Measurements from ENCODE around the gene GRIA3.
"Not testable (repeated sequence)": the region's sequence is repeated elsewhere in the genome, so short reads cannot be mapped to it uniquely, and the experiment has no call there.

GRIA3 gene

DNA sequence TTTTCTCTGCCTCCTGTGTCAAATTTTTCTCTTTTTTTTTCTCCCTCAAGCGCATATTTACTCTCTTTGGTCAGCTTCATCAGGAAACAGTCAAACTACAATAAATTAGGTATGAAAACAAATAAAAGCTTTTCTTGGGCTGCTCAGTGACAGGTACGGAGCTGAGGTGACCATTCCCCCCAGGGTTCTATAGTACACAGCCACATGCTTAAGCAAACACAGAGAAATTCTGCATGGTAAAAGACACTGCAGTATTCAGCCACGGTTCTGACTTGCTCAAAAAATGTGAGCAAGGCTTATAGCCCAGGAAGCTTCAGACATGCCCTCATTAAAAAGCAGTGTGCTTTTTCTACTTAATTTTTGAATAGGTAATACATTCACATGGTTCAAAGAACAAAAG is 138.5 kb downstream of the GRIA3 start:
- TF ChIP-seq GATA1 (IDR thresholded peaks at IDR 0.05; ENCODE audit: low read depth, low read length) (no peak), POLR2A (IDR thresholded peaks at IDR 0.05; ENCODE audit: low read length) (no peak)
- DNase-seq: no peak

DNA sequence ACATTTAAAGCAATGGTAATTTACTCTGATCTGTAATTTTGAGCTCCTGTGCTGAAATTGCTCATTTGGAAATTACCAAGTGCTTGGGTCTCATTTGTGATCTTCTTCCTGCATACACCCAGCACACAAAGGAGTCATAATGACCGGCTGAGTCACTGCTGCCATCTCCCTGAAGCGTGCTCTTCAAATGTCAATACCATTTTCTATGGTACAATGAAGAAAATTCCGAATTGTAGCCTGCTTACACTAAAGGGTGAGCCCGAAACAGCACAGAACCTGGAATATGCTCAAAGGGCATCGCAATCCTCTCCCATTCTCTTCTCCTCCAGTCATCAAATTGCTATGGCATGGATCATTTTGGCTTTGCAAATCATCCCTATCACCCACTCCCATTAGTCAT is 140.5 kb downstream of the GRIA3 start:
- no peak for DNase-seq
- TF ChIP-seq POLR2A (IDR thresholded peaks at IDR 0.05; ENCODE audit: low read length) (no peak), GATA1 (IDR thresholded peaks at IDR 0.05; ENCODE audit: low read depth, low read length) (no peak)

DNA sequence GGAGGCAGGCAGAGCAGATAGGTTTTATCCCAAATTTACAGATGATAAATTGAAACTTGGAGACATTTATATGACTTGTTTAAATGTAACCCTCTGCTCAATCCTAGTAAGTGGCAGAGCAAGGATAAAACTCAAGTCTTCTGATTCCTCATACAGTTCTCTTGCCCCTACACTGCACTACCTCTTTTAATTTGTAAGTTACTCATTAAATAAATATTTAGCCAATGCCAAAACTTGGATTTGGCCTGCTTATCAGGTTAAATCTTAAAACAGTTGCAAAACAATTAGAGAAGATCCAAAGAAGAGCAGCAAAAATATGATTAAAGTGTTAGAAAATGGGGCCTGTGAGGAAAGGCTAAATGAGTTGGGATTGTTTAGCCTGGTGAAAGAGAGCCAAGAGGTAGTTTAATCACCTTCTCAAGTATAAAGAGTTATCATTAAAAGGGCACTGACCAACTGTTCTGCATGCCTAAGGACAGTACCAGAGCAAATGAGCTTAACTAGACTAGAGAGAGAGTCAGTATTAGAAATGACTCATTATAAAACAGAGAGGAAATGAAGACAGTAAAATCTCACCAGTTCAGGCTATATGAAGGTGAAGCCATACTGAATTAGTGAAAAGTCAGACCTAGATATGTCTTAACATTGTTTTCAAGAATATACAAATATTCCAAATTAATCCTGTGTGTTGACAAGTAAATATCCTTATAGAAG is 146.3 kb downstream of the GRIA3 start:
- no peak for DNase-seq

DNA sequence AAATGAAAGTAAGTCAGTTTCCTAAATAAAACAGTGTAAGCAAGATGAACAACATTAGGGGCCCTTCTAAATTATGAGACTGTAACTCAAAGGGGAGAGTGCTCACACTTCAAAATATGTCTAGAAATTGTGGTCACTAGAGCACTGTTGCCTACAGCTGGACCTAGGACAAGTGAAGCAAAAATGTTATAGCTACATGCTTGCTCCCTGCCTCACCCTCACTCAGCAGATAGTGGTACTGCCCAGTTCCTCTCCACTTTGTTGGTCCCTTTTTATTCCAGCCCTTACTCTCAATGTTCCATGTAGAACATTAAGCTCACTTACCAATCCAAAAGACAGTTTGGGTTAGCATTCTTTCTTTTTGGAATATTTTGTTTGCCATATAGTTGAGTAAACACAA is 147.3 kb downstream of the GRIA3 start:
- no peak for TF ChIP-seq GATA1 (IDR thresholded peaks at IDR 0.05; ENCODE audit: low read depth, low read length)
- no peak for TF ChIP-seq POLR2A (IDR thresholded peaks at IDR 0.05; ENCODE audit: low read length)
- DNase-seq: no peak

More for the DNA sequence above, 146.3 kb downstream of the GRIA3 start:
- no peak for TF ChIP-seq GATA1 (IDR thresholded peaks at IDR 0.05; ENCODE audit: low read depth, low read length)
- TF ChIP-seq POLR2A (IDR thresholded peaks at IDR 0.05; ENCODE audit: low read length): no peak

DNA sequence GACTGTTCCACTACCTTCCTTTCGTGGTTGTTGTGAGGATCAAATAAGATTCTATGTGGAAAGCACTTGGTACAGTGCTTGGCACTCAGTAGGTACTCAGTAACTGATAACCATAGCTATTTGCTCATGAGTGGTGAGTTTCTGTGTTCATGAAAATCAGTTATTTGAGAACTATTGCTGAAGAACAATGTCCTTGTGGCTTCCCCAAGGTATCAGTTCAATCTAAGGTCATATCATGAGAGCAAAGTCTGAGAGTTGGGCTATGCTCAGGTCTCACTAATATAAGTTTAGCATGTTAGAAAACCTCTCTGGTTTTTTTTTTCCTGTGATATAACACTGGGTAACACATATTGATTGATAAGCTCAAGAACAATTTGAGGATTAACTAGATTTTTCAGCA is 147.8 kb downstream of the GRIA3 start:
- DNase-seq: no peak
- TF ChIP-seq POLR2A (IDR thresholded peaks at IDR 0.05; ENCODE audit: low read length) (no peak), GATA1 (IDR thresholded peaks at IDR 0.05; ENCODE audit: low read depth, low read length) (no peak)

DNA sequence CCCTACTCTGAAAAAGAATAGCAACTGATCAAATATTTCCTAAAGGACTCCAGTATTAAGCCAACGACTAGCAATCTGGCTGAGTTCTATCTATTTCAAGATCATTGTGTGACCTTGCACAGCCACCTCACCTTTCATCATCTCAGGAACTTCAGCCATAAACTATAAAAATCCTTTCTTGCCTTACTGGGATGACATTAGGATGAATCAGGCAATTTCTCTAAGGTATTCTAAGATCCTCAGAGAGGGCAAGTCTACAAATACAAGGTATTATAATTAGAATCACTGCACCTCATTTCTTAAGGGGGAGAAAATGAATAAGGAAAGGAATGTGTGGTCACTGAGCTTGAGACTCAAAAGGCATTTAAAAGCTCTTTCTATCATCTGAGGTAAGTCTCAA is 152.6 kb downstream of the GRIA3 start:
- TF ChIP-seq POLR2A (IDR thresholded peaks at IDR 0.05; ENCODE audit: low read length): no peak
- TF ChIP-seq GATA1 (IDR thresholded peaks at IDR 0.05; ENCODE audit: low read depth, low read length): no peak
- no peak for DNase-seq

DNA sequence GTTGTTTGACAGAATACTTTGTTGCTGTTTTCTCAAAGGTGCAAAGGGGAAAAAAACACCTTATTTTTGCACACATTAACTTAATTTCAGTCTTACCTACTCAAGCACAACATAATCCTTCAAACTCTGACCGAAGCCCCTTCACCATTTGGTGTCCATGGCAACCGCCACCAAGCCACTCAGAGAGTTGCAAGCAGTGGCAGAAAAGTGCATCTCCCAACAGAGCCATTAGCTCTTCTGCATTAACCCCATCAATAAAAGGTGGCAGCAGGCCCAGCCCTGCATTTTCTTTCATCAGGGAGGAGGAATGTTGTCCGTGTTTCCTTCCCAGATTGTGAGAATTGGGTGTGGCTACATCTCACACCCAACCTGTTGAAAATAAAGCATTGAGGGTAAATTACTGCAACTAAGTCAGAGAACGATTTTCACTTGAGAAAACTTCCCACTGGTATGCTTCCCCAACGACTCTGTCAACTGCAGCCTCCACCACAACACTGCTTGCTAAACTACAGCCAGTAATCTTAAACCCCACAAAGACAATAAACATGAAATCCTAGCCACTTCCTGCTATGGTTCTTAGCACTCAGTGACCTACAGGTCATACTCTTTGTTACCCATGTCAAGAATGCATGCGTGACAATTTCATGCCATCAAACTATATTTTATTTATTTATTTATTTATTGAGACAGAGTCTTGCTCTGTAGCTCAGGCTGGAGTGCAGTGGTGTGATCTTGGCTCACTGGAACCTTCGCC is 154.0 kb downstream of the GRIA3 start:
- TF ChIP-seq POLR2A (IDR thresholded peaks at IDR 0.05; ENCODE audit: low read length) (no peak), GATA1 (IDR thresholded peaks at IDR 0.05; ENCODE audit: low read depth, low read length) (no peak)
- DNase-seq: no peak

DNA sequence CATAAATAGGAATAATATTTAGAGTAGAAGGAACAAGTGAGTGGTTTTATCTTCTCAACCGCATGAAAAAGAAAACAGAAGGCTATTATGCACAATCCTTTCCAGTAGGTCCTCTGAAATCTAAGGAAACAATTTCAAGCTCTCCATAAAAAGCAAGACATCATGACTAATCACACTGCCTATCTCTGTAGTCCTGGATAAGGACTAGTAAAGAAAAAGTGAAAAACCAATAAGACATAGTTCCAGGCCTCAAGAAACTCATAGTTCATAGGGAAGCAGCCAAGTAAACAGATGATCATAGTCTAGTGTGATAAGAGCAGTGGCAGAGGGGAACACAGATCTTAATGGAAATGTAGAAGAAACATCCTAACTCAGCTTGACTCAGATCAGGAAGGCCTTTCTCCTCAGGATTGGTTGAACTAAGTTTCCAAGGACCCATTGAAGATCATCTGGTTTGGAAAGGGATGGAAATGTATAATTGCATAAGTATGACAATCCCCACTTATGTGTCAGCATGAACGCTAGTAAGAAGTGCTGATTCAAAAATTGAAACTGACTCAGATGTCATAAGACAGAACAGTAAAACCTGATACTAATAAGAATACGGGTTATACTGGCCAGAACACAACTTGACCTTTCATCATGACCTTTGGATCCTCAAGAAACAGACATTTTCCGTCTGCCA is 155.3 kb downstream of the GRIA3 start:
- no peak for TF ChIP-seq GATA1 (IDR thresholded peaks at IDR 0.05; ENCODE audit: low read depth, low read length)
- TF ChIP-seq POLR2A (IDR thresholded peaks at IDR 0.05; ENCODE audit: low read length): no peak
- DNase-seq: no peak

DNA sequence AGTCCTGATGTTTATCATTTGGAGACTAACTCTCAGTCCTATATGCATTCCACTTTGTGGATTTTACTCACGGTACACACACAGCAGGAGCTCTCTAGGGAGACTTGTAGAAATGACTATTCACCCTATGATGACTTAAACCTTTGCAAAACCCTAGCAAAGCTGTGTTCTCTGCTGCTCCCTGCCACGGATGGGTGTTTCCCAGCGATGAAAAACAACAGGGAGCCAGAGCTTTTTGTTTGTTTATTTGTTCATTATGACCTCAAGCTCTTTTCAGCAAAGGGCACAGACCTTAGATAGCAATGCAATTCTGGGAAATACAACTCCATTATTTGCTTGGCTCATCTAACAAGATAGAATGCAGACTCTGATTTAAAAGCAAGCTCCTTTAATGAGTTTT is 156.6 kb downstream of the GRIA3 start:
- no peak for DNase-seq

DNA sequence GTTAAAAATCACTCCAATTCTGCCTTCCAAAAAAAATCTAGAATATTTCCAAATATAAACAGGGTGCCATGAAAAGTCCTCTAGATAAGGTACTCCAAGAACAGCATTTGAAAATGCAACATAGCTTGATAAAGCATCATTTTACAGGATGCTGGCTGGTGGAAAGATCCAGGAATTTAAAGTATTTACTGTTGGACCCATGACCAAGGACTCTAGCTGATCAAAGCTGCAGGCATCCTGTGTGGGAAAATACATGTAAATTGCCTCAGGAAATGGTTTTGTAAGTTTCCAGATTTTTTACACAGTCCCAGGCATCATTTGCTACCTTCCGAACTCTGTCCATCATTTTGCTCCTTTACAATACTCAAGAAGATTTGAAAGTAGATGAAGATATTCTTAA is 164.4 kb downstream of the GRIA3 start:
- TF ChIP-seq POLR2A (IDR thresholded peaks at IDR 0.05; ENCODE audit: low read length) (no peak), GATA1 (IDR thresholded peaks at IDR 0.05; ENCODE audit: low read depth, low read length) (no peak)
- no peak for DNase-seq

More for the DNA sequence above, 156.6 kb downstream of the GRIA3 start:
- TF ChIP-seq POLR2A (IDR thresholded peaks at IDR 0.05; ENCODE audit: low read length): no peak
- no peak for TF ChIP-seq GATA1 (IDR thresholded peaks at IDR 0.05; ENCODE audit: low read depth, low read length)

DNA sequence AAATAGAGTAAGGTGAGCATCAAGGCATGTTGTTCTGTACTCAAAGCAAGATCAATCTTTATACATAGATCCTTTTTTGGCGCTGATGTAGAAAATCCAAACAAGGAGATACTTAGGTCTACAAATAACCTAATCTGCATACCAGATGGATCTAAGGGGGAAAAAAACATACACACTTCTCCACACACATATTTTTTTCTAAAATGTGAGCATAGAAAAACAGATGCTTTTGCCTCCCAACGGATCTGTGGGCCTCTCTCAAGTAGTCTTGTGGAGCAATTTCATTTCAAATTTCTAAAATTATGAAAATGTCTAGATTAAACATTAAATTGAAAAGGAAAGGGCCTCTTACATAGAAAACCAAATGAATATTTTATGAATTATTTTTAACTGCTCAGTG is 166.1 kb downstream of the GRIA3 start:
- no peak for TF ChIP-seq GATA1 (IDR thresholded peaks at IDR 0.05; ENCODE audit: low read depth, low read length)
- no peak for TF ChIP-seq POLR2A (IDR thresholded peaks at IDR 0.05; ENCODE audit: low read length)
- no peak for DNase-seq

DNA sequence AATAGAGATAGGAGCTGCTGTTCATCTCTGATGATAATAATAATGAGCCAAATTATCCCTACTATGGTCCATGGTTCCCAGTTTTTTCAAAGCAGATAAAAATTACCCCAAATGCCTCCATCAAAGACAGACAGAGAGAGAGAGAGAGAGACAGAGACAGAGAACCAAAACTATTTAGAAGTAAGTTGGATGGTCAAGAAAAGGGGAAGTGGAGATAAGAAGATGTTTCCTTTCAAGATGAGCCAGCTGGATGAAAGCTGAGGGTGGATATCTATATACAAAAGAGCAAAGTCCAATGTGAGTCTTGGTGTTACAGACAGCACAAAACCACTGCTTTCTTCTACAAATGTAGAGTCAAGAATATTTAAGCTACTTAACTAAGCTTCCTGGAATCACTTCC is 173.9 kb downstream of the GRIA3 start:
- DNase-seq: no peak
- no peak for TF ChIP-seq POLR2A (IDR thresholded peaks at IDR 0.05; ENCODE audit: low read length)
- no peak for TF ChIP-seq GATA1 (IDR thresholded peaks at IDR 0.05; ENCODE audit: low read depth, low read length)

DNA sequence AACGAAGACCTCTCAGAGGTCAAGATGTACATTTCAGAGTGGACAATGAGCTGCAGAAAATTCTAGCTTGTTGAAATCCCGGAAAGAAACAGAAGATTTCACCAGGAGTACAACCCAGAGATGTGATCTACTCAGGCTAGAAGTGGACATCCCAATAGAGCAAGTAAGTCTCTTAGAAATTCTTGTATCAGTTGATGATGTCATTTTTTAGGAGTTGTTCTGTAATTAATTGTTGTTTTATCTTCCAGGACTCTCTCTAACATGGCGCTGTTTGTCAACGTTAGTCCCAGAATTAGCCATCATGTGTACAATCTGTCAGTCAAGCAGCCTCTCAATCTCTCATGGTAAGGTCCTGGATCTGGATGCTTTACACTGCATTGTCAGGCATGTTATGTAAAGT is 174.4 kb downstream of the GRIA3 start:
- no peak for TF ChIP-seq POLR2A (IDR thresholded peaks at IDR 0.05; ENCODE audit: low read length)
- TF ChIP-seq GATA1 (IDR thresholded peaks at IDR 0.05; ENCODE audit: low read depth, low read length): no peak
- DNase-seq: no peak

DNA sequence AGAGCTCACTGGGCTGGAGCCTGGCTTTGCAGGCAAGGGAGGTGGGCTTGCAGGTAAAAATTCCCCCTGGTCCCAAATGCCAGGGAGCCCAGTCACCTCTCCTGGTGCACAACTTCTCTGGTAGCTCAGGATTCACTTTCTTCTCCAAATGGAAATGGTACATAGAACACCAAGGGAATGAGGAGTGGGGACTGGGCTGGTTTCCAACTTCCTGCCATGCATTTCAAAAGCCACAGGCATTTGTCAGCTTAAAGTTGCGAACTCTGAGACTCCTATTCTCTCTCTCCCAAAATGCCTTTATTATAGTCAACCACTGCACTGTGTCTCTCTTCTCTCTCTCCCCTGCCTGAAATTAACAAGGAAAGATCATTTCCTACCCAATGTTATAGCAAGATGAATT is 177.3 kb downstream of the GRIA3 start:
- TF ChIP-seq POLR2A (IDR thresholded peaks at IDR 0.05; ENCODE audit: low read length): no peak
- TF ChIP-seq GATA1 (IDR thresholded peaks at IDR 0.05; ENCODE audit: low read depth, low read length): no peak
- DNase-seq: no peak

DNA sequence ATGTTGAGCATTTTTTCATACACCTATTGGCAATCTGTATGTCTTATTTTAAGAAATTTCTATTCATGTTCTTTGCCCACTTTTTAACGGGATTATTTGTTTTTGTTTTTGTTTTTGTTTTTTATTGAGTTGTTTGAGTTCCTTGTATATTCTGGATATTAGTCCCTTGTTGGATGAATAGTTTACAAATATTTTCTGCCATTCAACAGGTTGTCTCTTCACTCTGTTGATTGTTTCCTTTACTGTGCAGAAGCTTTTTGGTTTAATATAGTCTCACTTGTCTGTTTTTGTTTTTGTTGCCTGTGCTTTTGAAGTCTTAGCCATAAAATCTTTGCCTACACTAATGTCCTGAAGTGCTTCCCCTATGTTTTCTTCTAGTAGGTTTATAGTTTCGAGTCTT is 202.1 kb downstream of the GRIA3 start:
- not testable (repeated sequence) for DNase-seq
